Right forelimb (tissue), 1 donor: ENCODE data around the gene AHSA1.
"Not testable (repeated sequence)": the region's sequence is repeated elsewhere in the genome, so short reads cannot be mapped to it uniquely, and the experiment has no call there.

ENCODE experiments used
- DNase-seq: peaks from one replicate; pipeline ENCODE4 v3.0.0-alpha.2; 2018

Gene AHSA1

GRCh38 chr14:77457522-77458248, at the start of gene AHSA1, which contains the start of gene VIPAS39:
Gene AHSA1, plus strand, starts transcription at chr14:77458093. Its CDS starts 97 bp downstream, at chr14:77458190.
Gene VIPAS39, minus strand, starts transcription at chr14:77457601. Its CDS starts 3,499 bp downstream, at chr14:77454102.
- peak; percentile 95 for DNase-seq

- no peak for DNase-seq
Observed at GRCh38 chr14:77409131-77409533, 48.8 kb upstream of the AHSA1 start.

- DNase-seq: not testable (repeated sequence)
Observed at GRCh38 chr14:77415403-77416030, 42.4 kb upstream of the AHSA1 start.

GRCh38 chr14:77416098-77416497, 41.8 kb upstream of the AHSA1 start:
- DNase-seq: not testable (repeated sequence)

GRCh38 chr14:77416836-77417235, 41.1 kb upstream of the AHSA1 start:
- DNase-seq: no peak

- DNase-seq: no peak
Observed at GRCh38 chr14:77421201-77421600, 36.7 kb upstream of the AHSA1 start.

- no peak for DNase-seq
Observed at GRCh38 chr14:77423423-77423822, 34.5 kb upstream of the AHSA1 start, which contains the start of gene NOXRED1. Gene NOXRED1, minus strand, starts transcription at chr14:77423523. Its CDS starts 634 bp downstream, at chr14:77422889.

- DNase-seq: no peak
Observed at GRCh38 chr14:77424862-77425261, 33.0 kb upstream of the AHSA1 start.

- no peak for DNase-seq
Observed at GRCh38 chr14:77426396-77426795, 31.5 kb upstream of the AHSA1 start.

- no peak for DNase-seq
Observed at GRCh38 chr14:77436042-77436441, 21.9 kb upstream of the AHSA1 start.

GRCh38 chr14:77438596-77438995, 19.3 kb upstream of the AHSA1 start:
- no peak for DNase-seq

- no peak for DNase-seq
Observed at GRCh38 chr14:77439861-77440260, 18.0 kb upstream of the AHSA1 start.

GRCh38 chr14:77442196-77442595, 15.7 kb upstream of the AHSA1 start:
- DNase-seq: no peak

GRCh38 chr14:77455966-77456640, 1.8 kb upstream of the AHSA1 start:
- DNase-seq: no peak

GRCh38 chr14:77457115-77457521, 775 bp upstream of the AHSA1 start:
- DNase-seq: no peak

GRCh38 chr14:77458249-77458950, 507 bp downstream of the AHSA1 start:
- no peak for DNase-seq

- DNase-seq: no peak
Observed at GRCh38 chr14:77459072-77459723, 1.3 kb downstream of the AHSA1 start.

- no peak for DNase-seq
Observed at GRCh38 chr14:77467801-77468200, 9.9 kb downstream of the AHSA1 start.

- no peak for DNase-seq
Observed at GRCh38 chr14:77469067-77469505, 11.2 kb downstream of the AHSA1 start.

GRCh38 chr14:77469539-77469938, 11.6 kb downstream of the AHSA1 start:
- no peak for DNase-seq

GRCh38 chr14:77470224-77470870, 12.5 kb downstream of the AHSA1 start:
- DNase-seq: no peak

GRCh38 chr14:77473921-77474320, 16.0 kb downstream of the AHSA1 start:
- DNase-seq: no peak
